22Rv1 (cell line): ENCODE results near the gene IQSEC1.

Source experiments
- H3K27ac ChIP-seq: fragments of 450-650 bp; 2 replicates; pipeline ENCODE4 v1.5.1; 2017
- ZFX ChIP-seq: fragments of 450-650 bp; IDR thresholded peaks from 2 replicates; pipeline ENCODE4 v1.6.1; 2017; ENCODE audit warnings: antibody characterized with exemption, borderline replicate concordance
- TF ChIP-seq, protein P1 (sequence below): fragments of 450-650 bp; IDR thresholded peaks from 2 replicates; pipeline ENCODE4 v1.5.1; 2017; ENCODE audit warnings: mild to moderate bottlenecking

The IQSEC1 gene

DNA sequence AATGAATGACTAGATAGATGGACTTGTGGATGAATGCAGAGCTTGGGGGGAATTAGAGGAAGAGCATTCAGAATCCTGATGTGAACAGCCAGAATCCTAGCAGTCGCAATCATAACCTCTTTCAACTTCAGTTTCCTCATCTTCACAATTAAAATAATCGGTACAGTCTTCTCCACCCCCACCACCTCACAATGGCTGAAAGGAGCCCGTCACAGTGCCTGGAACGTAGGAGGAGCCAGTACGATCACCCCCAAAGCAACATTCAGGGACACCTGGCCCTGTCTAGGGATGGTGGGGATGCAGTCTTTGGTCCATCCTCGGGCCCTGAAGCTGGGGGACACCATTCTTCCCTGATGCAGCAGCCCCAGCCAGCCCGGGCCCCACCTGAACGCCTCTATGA is 151.5 kb downstream of the IQSEC1 start:
- no peak overlapping the region for H3K27ac ChIP-seq
- TF ChIP-seq, protein P1, sequence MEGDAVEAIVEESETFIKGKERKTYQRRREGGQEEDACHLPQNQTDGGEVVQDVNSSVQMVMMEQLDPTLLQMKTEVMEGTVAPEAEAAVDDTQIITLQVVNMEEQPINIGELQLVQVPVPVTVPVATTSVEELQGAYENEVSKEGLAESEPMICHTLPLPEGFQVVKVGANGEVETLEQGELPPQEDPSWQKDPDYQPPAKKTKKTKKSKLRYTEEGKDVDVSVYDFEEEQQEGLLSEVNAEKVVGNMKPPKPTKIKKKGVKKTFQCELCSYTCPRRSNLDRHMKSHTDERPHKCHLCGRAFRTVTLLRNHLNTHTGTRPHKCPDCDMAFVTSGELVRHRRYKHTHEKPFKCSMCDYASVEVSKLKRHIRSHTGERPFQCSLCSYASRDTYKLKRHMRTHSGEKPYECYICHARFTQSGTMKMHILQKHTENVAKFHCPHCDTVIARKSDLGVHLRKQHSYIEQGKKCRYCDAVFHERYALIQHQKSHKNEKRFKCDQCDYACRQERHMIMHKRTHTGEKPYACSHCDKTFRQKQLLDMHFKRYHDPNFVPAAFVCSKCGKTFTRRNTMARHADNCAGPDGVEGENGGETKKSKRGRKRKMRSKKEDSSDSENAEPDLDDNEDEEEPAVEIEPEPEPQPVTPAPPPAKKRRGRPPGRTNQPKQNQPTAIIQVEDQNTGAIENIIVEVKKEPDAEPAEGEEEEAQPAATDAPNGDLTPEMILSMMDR = no peak
- no peak for TF ChIP-seq ZFX

DNA sequence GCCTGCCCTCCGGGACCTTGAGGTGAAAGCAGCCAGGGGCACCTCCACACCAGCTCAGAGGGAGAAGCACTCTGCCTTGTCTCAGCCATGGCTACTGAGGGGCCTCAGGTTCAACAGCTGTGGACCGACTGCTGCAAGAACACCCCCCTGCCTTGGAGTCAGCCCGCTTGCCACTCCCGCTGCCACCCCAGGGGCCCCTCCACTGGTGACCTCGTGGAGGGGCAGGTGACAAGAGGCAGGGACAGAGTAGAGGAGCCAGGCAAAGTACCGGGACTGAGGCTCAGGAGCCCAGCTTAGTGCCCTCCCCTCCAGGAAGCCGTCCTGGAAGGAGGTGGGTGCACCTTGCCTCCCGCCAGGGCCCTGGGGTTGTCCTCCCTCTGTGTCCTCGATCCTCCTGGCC is 152.3 kb downstream of the IQSEC1 start:
- TF ChIP-seq, protein P1 = no peak
- no peak for TF ChIP-seq ZFX

DNA sequence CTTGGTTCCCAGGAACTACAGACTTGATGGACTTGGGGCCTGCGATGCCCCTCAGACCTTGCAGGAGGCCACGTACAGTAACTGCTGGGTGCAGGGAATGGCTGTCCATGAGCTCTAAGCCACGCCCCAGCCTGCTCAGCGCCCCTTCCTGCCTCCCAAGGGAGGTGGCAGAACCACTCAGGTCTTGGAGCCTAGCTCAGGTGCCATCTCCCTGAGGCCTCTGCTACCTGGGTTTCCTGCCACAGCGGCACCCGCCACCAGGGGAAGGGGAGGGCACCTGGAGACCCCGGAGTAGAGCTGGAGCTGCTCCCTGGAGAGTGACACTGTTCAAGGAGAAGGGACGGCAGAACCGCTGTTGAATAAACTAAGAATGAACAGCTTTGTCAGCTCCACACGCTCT is 154.0 kb downstream of the IQSEC1 start:
- TF ChIP-seq ZFX = no peak
- TF ChIP-seq, protein P1 = no peak
- no peak overlapping the region for H3K27ac ChIP-seq

More for the DNA sequence above, 152.3 kb downstream of the IQSEC1 start:
- no peak overlapping the region for H3K27ac ChIP-seq

DNA sequence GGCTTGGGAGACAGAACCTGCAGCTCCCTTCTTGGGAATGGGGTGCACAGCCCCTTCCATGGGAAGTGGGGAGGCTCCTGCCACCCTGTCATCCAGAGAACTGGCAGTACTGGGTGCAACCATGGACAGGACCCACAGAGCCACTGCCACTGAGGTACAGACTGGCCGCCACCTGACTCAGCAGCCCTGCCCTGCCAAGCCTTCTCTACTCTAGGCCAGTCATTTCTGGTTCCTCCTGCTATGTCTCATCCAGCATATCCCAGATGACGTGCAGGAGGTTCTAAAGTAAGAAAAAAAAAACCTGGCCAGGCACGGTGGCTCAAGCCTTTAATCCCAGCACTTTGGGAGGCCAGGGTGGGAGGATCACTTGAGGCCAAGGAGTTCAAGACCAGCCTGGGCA is 155.0 kb downstream of the IQSEC1 start:
- TF ChIP-seq, protein P1 = no peak

DNA sequence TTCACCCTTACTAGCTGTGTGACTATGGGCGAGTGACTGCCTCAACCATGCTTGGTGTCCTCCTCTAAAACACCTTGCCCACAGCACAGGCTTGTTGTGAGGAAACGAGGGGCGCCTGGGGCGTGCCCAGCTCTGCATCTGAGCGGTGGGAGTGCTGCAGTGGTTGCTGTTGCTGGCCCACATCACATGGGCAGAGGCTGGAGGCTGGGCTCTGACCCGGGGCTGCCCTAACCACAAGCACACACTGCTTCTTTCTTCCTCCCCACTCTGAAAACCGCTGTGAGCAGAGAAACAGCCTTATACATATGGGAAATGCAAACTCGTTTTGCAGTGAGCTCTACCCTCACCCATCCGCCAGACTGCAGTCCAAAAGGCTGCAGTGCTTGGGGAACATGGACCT is 157.1 kb downstream of the IQSEC1 start:
- TF ChIP-seq, protein P1 = no peak
- TF ChIP-seq ZFX = no peak
- no peak overlapping the region for H3K27ac ChIP-seq

More for the DNA sequence above, 155.0 kb downstream of the IQSEC1 start:
- H3K27ac ChIP-seq = no peak overlapping the region

DNA sequence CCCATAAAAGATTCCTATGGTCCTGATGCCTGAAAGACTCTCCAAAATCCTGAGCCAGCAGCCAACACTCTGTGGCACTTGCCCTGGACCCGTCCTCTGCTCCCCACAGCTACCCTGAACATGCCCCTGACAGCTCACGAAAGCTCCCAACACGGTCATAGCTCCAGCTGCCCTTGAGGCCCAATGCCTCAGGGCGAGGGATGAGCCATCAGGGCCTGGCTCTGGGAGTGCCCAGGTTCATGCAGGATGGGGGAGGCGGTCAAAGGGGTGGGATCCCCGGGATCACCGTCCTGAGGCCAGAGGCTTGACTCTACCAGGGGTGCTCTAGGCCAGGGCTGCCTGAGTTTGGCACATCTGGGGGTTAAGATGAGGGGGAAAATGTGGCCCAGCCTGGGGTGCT is 159.1 kb downstream of the IQSEC1 start:
- no peak overlapping the region for H3K27ac ChIP-seq
- TF ChIP-seq ZFX = no peak
- TF ChIP-seq, protein P1 = no peak

DNA sequence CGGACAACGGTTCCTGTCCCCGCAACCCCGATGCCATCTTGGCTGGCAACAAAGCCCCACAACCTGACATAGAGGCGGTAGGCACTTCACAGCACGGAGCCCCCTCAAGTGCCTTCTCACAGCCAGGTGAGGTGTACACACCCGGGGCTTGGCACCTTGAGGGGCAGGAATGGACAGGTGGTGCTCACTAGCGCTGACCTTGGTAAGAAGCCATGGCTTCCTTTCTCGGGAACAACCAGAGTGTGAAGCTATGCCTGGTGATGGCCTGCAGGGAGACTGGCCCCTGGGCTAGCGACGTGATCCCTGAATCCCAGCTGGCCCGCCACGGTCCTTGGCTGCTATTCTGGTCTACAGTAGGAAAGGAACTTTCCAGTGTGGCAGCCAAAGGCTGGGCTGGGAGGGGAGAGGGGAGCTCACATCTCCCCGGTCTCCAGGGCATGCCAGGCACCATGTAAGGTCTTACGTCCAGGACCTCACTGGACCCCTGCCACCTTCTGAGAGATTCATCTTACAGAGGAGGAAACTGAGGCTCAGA is 161.3 kb downstream of the IQSEC1 start:
- H3K27ac ChIP-seq = no peak overlapping the region
- no peak for TF ChIP-seq ZFX
- TF ChIP-seq, protein P1 = no peak
